AG10803 (cell line): ENCODE results near the gene GIPC3.
A peak's percentile ranks its signal among the peaks of the same experiment; 100 is the strongest.

Experiments
- DNase-seq: peaks from one replicate; pipeline ENCODE4 v3.0.0; 2010; ENCODE audit warnings: low read depth
- H3K4me3 ChIP-seq: 2 replicates; pipeline ENCODE4 v1.5.1; 2011; ENCODE audit warnings: mild to moderate bottlenecking, low read length, control low read depth
- CTCF ChIP-seq: conservative IDR thresholded peaks from 2 replicates; pipeline ENCODE4 v1.5.1; 2011; ENCODE audit warnings: mild to moderate bottlenecking, low read length, control low read depth, inconsistent platforms

The GIPC3 gene

GRCh38 chr19:3573858-3574637, 11.2 kb upstream of the GIPC3 start:
- peak overlapping the region; percentile 80 for H3K4me3 ChIP-seq
- DNase-seq = peak; percentile 94
- TF ChIP-seq CTCF = no peak

- TF ChIP-seq CTCF = no peak; the same call in 1 of the 2 replicates
- no peak overlapping the region for H3K4me3 ChIP-seq
- no peak for DNase-seq
Measured at GRCh38 chr19:3575260-3575741, 10.0 kb upstream of the GIPC3 start.

DNA sequence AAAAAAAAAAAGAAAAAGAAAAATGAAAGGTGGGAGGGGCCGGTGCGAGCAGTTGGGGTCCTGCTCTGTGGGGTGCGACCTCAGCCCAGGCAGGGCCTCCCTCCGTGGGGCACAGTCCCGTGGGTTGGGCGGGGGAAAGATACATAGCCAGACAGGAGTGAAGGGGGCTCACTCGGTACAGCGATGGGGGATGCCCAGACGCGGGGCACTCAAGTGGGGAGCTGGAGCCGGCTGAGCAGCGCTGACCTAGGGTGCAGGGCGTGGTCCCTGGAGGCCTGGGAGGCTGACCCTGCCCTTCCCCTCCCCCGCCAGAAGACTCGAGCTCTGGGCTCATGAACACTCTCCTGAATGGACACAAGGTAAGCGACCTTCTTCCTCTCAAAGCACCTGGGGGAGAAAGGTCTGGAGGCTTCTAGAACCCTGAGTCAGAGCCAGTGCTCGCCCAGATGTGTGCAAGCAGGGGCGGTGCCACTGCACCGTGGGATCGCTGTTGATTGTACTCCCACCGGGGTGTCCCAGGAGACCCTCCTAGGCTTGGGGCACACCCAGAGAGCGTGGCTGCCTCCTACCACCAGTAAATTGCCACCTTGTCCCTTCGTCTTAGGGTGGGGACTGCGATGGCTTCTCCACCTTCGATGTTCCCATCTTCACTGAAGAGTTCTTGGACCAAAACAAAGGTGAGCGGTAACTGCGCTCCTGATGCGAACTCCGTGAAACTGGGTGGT, 9.2 kb upstream of the GIPC3 start:
- no peak for DNase-seq
- no peak for TF ChIP-seq CTCF
- peak overlapping the region; percentile 37 for H3K4me3 ChIP-seq

DNA sequence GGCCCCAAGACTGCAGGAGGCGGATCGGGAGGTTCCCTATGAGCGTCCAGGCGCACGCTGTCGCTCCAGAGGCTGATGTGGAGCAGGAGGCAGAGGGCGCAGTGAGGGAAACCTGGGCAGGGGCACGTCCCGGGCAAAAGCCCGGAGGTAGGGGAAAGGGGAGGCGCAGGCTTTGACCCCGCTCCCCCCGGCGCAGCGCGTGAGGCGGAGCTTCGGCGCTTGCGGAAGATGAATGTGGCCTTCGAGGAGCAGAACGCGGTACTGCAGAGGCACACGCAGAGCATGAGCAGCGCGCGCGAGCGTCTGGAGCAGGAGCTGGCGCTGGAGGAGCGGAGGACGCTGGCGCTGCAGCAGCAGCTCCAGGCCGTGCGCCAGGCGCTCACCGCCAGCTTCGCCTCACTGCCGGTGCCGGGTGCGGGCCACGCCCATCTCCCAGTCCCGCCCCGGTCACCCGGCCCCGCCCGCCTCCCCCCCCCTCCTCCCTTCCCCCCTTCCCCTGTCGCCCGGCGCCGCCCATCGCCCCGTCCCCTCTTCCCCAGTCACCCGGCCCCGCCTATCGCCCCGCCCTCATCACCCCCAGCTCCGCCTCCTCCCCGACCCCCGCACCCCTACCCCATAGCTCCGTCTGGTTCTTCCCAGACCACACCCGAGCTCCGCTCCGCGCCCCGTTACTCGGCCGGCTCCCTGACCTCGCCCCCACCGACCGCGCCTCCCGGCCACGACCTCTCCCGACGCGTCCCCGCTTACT, 8.4 kb upstream of the GIPC3 start:
- peak overlapping the region; percentile 37 for H3K4me3 ChIP-seq
- peak; percentile 70 for DNase-seq

DNA sequence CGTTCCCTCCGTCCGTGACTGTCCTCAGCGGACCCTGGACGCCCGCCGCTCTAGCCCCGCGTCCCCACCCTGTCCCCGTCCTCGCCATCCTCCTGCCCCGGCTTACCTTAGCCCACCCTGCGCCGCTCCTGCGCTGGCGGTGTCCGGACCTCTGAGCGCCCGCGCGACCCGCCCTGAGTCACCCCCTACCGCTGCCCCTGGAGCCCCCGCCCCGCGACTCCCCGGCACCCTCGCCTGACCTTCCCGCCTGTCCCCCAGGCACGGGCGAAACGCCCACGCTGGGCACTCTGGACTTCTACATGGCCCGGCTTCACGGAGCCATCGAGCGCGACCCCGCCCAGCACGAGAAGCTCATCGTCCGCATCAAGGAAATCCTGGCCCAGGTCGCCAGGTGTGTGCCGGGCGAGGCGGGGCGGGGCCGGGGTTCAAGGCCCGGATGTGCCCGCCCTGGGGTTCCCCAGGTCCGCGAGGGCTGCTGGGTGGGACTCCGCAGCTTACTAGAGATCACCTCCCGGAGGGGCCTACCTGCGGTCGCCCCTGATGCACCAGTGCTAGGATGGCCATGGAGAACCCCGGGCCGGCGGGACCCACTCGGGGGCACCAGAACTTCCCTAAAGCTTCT, 7.4 kb upstream of the GIPC3 start:
- no peak for DNase-seq
- H3K4me3 ChIP-seq = no peak overlapping the region
- no peak for TF ChIP-seq CTCF

More for the DNA sequence above, 8.4 kb upstream of the GIPC3 start:
- TF ChIP-seq CTCF = no peak

DNA sequence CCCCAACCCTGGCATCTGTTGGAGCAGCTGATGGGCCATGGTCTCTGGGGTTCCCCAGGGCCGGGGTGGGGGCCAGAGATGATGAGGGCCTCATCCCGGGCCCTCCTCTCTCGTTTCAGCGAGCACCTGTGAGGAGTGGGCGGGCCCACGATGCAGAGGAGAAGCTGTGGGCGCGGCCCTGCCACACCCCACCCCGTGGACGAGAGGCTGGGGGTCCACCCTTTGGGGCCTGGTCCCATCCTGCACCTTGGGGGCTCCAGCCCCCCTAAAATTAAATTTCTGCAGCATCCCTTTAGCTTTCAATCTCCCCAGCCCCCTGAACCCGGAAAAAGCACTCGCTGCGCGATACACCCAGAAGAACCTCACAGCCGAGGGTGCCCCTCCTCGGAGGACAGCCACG, 6.9 kb upstream of the GIPC3 start:
- no peak for TF ChIP-seq CTCF
- no peak overlapping the region for H3K4me3 ChIP-seq
- no peak for DNase-seq
